DOHH2 (cell line): ENCODE results near the gene C12orf56.

Experiments
- H3F3A ChIP-seq: fragments of 200-600 bp; sonication (generic), shearing (Covaris generic); 2 replicates; pipeline ENCODE4 v1.6.0; 2016; ENCODE audit warnings: antibody characterized with exemption, mild to moderate bottlenecking; ENCODE audit not compliant: control insufficient read depth, insufficient read depth
- H3K27ac ChIP-seq: fragments of 200-600 bp; sonication (generic); 2 replicates; pipeline ENCODE4 v1.5.1; 2014; ENCODE audit warnings: low read depth, mild to moderate bottlenecking, low read length, moderate library complexity
- H3K27me3 ChIP-seq: fragments of 200-600 bp; sonication (generic); 2 replicates; pipeline ENCODE4 v1.6.1; 2014; ENCODE audit warnings: mild to moderate bottlenecking, low read length, mixed read lengths; ENCODE audit not compliant: control insufficient read depth
- H3K36me3 ChIP-seq: fragments of 200-600 bp; sonication (generic); 2 replicates; pipeline ENCODE4 v1.6.1; 2014; ENCODE audit warnings: mild to moderate bottlenecking, low read length, moderate library complexity, mixed read lengths; ENCODE audit not compliant: control insufficient read depth
- H3K4me1 ChIP-seq: fragments of 200-600 bp; sonication (generic); 2 replicates; pipeline ENCODE4 v1.6.1; 2014; ENCODE audit warnings: mild to moderate bottlenecking, low read length, mixed read lengths; ENCODE audit not compliant: control insufficient read depth
- H3K4me2 ChIP-seq: fragments of 200-600 bp; sonication (generic); 2 replicates; pipeline ENCODE4 v1.6.0; 2014; ENCODE audit warnings: mild to moderate bottlenecking, low read length, moderate library complexity
- H3K4me3 ChIP-seq: fragments of 200-600 bp; sonication (generic); 2 replicates; pipeline ENCODE4 v1.5.1; 2014; ENCODE audit warnings: mild to moderate bottlenecking, low read length, mixed read lengths
- H3K79me2 ChIP-seq: fragments of 200-600 bp; sonication (generic); 2 replicates; pipeline ENCODE4 v1.6.1; 2014; ENCODE audit warnings: mild to moderate bottlenecking, low read length, mixed read lengths; ENCODE audit not compliant: control insufficient read depth
- H3K9me2 ChIP-seq: fragments of 200-600 bp; sonication (generic); replicated peaks from 2 replicates; pipeline ENCODE4 v1.6.1; 2014; ENCODE audit warnings: mild to moderate bottlenecking, low read length, mixed read lengths; ENCODE audit not compliant: control insufficient read depth
- H3K9me3 ChIP-seq: fragments of 200-600 bp; sonication (generic); 2 replicates; pipeline ENCODE4 v1.6.1; 2014; ENCODE audit warnings: antibody characterized with exemption, low read length, mixed read lengths; ENCODE audit not compliant: control insufficient read depth, insufficient read depth
- H4K20me1 ChIP-seq: fragments of 200-600 bp; sonication (generic); 2 replicates; pipeline ENCODE4 v1.6.0; 2014; ENCODE audit warnings: low read depth, mild to moderate bottlenecking, antibody characterized with exemption, low read length, moderate library complexity; ENCODE audit not compliant: control insufficient read depth, insufficient read depth
- CTCF ChIP-seq: fragments of 200-600 bp; sonication (generic); IDR thresholded peaks from one replicate; pipeline ENCODE4 v1.5.1; 2014; ENCODE audit warnings: antibody characterized with exemption, mild to moderate bottlenecking, low read depth, low read length; ENCODE audit not compliant: poor library complexity, severe bottlenecking
- EZH2phosphoT487 ChIP-seq: fragments of 200-600 bp; sonication (generic); IDR thresholded peaks from 2 replicates; pipeline ENCODE4 v1.6.1; 2017; ENCODE audit warnings: borderline replicate concordance, mild to moderate bottlenecking, antibody characterized with exemption, low read length, moderate library complexity, mixed read lengths

The C12orf56 gene

GRCh38 chr12:64400041-64400440 lies 9.5 kb upstream of the C12orf56 start:
- H3K36me3 ChIP-seq, result peaks cover 6% of the 10 kb centered on the region
- peaks cover 7% of the 10 kb centered on the region for H3K79me2 ChIP-seq
- H3K27ac ChIP-seq, result no peak overlapping the region
- peaks cover 7% of the 10 kb centered on the region for H3K4me1 ChIP-seq
- no peaks in the 10 kb centered on the region for H3K27me3 ChIP-seq
- no peaks in the 10 kb centered on the region for H3K9me3 ChIP-seq
- H3K4me3 ChIP-seq, result no peak overlapping the region
- no peaks in the 10 kb centered on the region for H3F3A ChIP-seq
- no peak for TF ChIP-seq EZH2phosphoT487
- TF ChIP-seq CTCF, result no peak
- no peaks in the 10 kb centered on the region for H4K20me1 ChIP-seq
- H3K9me2 ChIP-seq, result no peaks in the 10 kb centered on the region
- no peak overlapping the region for H3K4me2 ChIP-seq

- Histone ChIP-seq H3K9me2 (no peaks in the 10 kb centered on the region), H4K20me1 (no peaks in the 10 kb centered on the region), H3K36me3 (no peaks in the 10 kb centered on the region), H3F3A (no peaks in the 10 kb centered on the region), H3K27me3 (no peaks in the 10 kb centered on the region), H3K27ac (no peak overlapping the region), H3K79me2 (no peaks in the 10 kb centered on the region), H3K4me3 (no peak overlapping the region), H3K4me2 (no peak overlapping the region), H3K4me1 (no peaks in the 10 kb centered on the region), H3K9me3 (no peaks in the 10 kb centered on the region)
- TF ChIP-seq EZH2phosphoT487, result no peak
- no peak for TF ChIP-seq CTCF
Measured at GRCh38 chr12:64395739-64396138, 5.2 kb upstream of the C12orf56 start.

GRCh38 chr12:64392221-64392620 lies 1.7 kb upstream of the C12orf56 start:
- H4K20me1 ChIP-seq, result no peaks in the 10 kb centered on the region
- H3K4me3 ChIP-seq, result no peak overlapping the region
- H3K36me3 ChIP-seq, result no peaks in the 10 kb centered on the region
- no peaks in the 10 kb centered on the region for H3K4me1 ChIP-seq
- no peaks in the 10 kb centered on the region for H3F3A ChIP-seq
- H3K27me3 ChIP-seq, result no peaks in the 10 kb centered on the region
- H3K79me2 ChIP-seq, result no peaks in the 10 kb centered on the region
- H3K4me2 ChIP-seq, result no peak overlapping the region
- H3K27ac ChIP-seq, result no peak overlapping the region
- TF ChIP-seq CTCF (peak; percentile 52), EZH2phosphoT487 (no peak)
- no peaks in the 10 kb centered on the region for H3K9me3 ChIP-seq
- no peaks in the 10 kb centered on the region for H3K9me2 ChIP-seq

- H3K4me2 ChIP-seq, result no peak overlapping the region
- no peak overlapping the region for H3K4me3 ChIP-seq
- H3K27me3 ChIP-seq, result no peaks in the 10 kb centered on the region
- H3K36me3 ChIP-seq, result no peaks in the 10 kb centered on the region
- H4K20me1 ChIP-seq, result no peaks in the 10 kb centered on the region
- H3F3A ChIP-seq, result no peaks in the 10 kb centered on the region
- H3K79me2 ChIP-seq, result no peaks in the 10 kb centered on the region
- no peaks in the 10 kb centered on the region for H3K4me1 ChIP-seq
- no peaks in the 10 kb centered on the region for H3K9me3 ChIP-seq
- H3K9me2 ChIP-seq, result no peaks in the 10 kb centered on the region
- H3K27ac ChIP-seq, result no peak overlapping the region
- no peak for TF ChIP-seq CTCF
- no peak for TF ChIP-seq EZH2phosphoT487
Measured at GRCh38 chr12:64389154-64389553, 1.4 kb downstream of the C12orf56 start.
